GM23338 (cell line): Measurements from ENCODE around the gene SCAMP5. TPM values are rescaled to one million over a fixed set of nuclear protein-coding genes. Genes with fewer than 3 reads are reported as not detected.

Experiments
- ATAC-seq: fragments of 200-7000 bp; cut with Tn5 transposase; 3 replicates; pipeline ENCODE4 v1.9.1; 2020
- DNase-seq: peaks from one replicate; pipeline ENCODE4 v3.0.0-alpha.2; 2015; ENCODE audit warnings: low spot score
- H2AFZ ChIP-seq: fragments of 200-600 bp; sonication (generic); 2 replicates; pipeline ENCODE4 v1.8.0; 2016; ENCODE audit warnings: antibody characterized with exemption, mild to moderate bottlenecking, moderate library complexity
- H3F3A ChIP-seq: fragments of 200-600 bp; sonication (generic); replicated peaks from 2 replicates; pipeline ENCODE4 v1.8.0; 2017; ENCODE audit warnings: antibody characterized with exemption, mixed run types, low read depth
- H3K27ac ChIP-seq: fragments of 200-600 bp; sonication (generic); 2 replicates; pipeline ENCODE4 v1.6.1; 2016; ENCODE audit warnings: low read depth
- H3K27me3 ChIP-seq: fragments of 200-600 bp; sonication (generic); 2 replicates; pipeline ENCODE4 v1.8.0; 2016; ENCODE audit warnings: mild to moderate bottlenecking, mixed run types, moderate library complexity; ENCODE audit not compliant: insufficient read depth
- H3K36me3 ChIP-seq: fragments of 200-600 bp; sonication (generic); 2 replicates; pipeline ENCODE4 v1.8.0; 2016; ENCODE audit warnings: mild to moderate bottlenecking; ENCODE audit not compliant: insufficient read depth
- H3K4me1 ChIP-seq: fragments of 200-600 bp; sonication (generic); 2 replicates; pipeline ENCODE4 v1.8.0; 2016; ENCODE audit warnings: mild to moderate bottlenecking, moderate library complexity; ENCODE audit not compliant: insufficient read depth
- H3K4me2 ChIP-seq: fragments of 200-600 bp; sonication (generic); 2 replicates; pipeline ENCODE4 v1.7.1; 2017; ENCODE audit warnings: mixed run types
- H3K4me3 ChIP-seq: fragments of 200-600 bp; sonication (generic); 2 replicates; pipeline ENCODE4 v1.6.1; 2016; ENCODE audit warnings: mixed run types
- H3K79me2 ChIP-seq: fragments of 200-600 bp; sonication (generic); replicated peaks from 2 replicates; pipeline ENCODE4 v1.8.0; 2017; ENCODE audit warnings: mild to moderate bottlenecking; ENCODE audit not compliant: insufficient read depth
- H3K9me2 ChIP-seq: fragments of 200-600 bp; sonication (generic); 2 replicates; pipeline ENCODE4 v1.8.0; 2017; ENCODE audit not compliant: insufficient read depth
- H4K20me1 ChIP-seq: fragments of 200-600 bp; sonication (generic); replicated peaks from 2 replicates; pipeline ENCODE4 v1.8.0; 2017; ENCODE audit warnings: mild to moderate bottlenecking; ENCODE audit not compliant: insufficient read depth
- H3K27ac Mint-ChIP-seq: 2 replicates; pipeline ENCODE4 v1.8.0; 2020; ENCODE audit warnings: inconsistent platforms, mild to moderate bottlenecking, moderate library complexity, mixed read lengths
- H3K27me3 Mint-ChIP-seq: 3 replicates; pipeline ENCODE4 v1.8.0; 2022; ENCODE audit warnings: low read depth, mild to moderate bottlenecking, moderate library complexity, mixed read lengths, inconsistent platforms; ENCODE audit not compliant: insufficient read depth, poor library complexity
- H3K36me3 Mint-ChIP-seq: 3 replicates; pipeline ENCODE4 v1.8.0; 2021; ENCODE audit warnings: low read depth, mild to moderate bottlenecking, inconsistent platforms, moderate library complexity, mixed read lengths
- H3K4me1 Mint-ChIP-seq: 3 replicates; pipeline ENCODE4 v1.8.0; 2020; ENCODE audit warnings: mild to moderate bottlenecking, inconsistent platforms, mixed read lengths
- H3K4me3 Mint-ChIP-seq: 3 replicates; pipeline ENCODE4 v1.8.0; 2021; ENCODE audit warnings: moderate library complexity, mild to moderate bottlenecking, inconsistent platforms, mixed read lengths
- H3K9me3 Mint-ChIP-seq: 3 replicates; pipeline ENCODE4 v1.8.0; 2020; ENCODE audit warnings: moderate library complexity, mild to moderate bottlenecking, inconsistent platforms, mixed read lengths
- CREB1 ChIP-seq: fragments of 250-450 bp; sonication (Bioruptor Pico); IDR thresholded peaks from 2 replicates; pipeline ENCODE4 v1.5.0; 2020; ENCODE audit warnings: low read depth, mild to moderate bottlenecking, moderate library complexity
- EZH2 ChIP-seq: fragments of 200-600 bp; sonication (generic); IDR thresholded peaks from one replicate; pipeline ENCODE4 v1.8.0; 2017; ENCODE audit warnings: antibody characterized with exemption, mild to moderate bottlenecking, low read depth; ENCODE audit not compliant: unreplicated experiment
- EZH2phosphoT487 ChIP-seq: fragments of 200-600 bp; sonication (generic); IDR thresholded peaks from one replicate; pipeline ENCODE4 v1.8.1; 2018; ENCODE audit warnings: antibody characterized with exemption; ENCODE audit not compliant: unreplicated experiment
- JUNB ChIP-seq: IDR thresholded peaks from one replicate; pipeline ENCODE4 v1.6.1; 2016; ENCODE audit warnings: antibody characterized with exemption; ENCODE audit not compliant: unreplicated experiment
- NANOG ChIP-seq: IDR thresholded peaks from 2 replicates; pipeline ENCODE4 v1.6.1; 2016; ENCODE audit warnings: antibody characterized with exemption, borderline replicate concordance
- POLR2AphosphoS5 ChIP-seq: IDR thresholded peaks from 2 replicates; pipeline ENCODE4 v1.6.1; 2016; ENCODE audit warnings: antibody characterized with exemption, low read depth
- STAT1 ChIP-seq: IDR thresholded peaks from one replicate; pipeline ENCODE4 v1.6.1; 2016; ENCODE audit warnings: antibody characterized with exemption; ENCODE audit not compliant: unreplicated experiment
- ZNF114 ChIP-seq: fragments of 250-450 bp; sonication (Bioruptor Pico); IDR thresholded peaks from 2 replicates; pipeline ENCODE4 v1.5.0; 2020; ENCODE audit warnings: mild to moderate bottlenecking, moderate library complexity
- ZNF331 ChIP-seq: fragments of 250-450 bp; sonication (Bioruptor Pico); IDR thresholded peaks from 2 replicates; pipeline ENCODE4 v1.5.0; 2020; ENCODE audit warnings: low read depth, mild to moderate bottlenecking, moderate library complexity
- polyA plus RNA-seq: library from polyadenylated mRNA; unstranded; fragments of >200 nt; fragmentation: Nextera tagmentation; extraction: Ambion mirVana; gene quantifications from 2 replicates; pipeline ENCODE4 v1.2.1, GENCODE V29; 2016
- total RNA-seq: library from RNA; depleted of rRNA; stranded (reverse); fragments of >200 nt; shearing (Covaris generic); gene quantifications from 2 replicates; pipeline ENCODE4 v1.2.3, GENCODE V29; 2014
- TF ChIP-seq, protein P1 (sequence below), 2 experiments: fragments of 200-600 bp in 1 of 2; sonication (generic) in 1 of 2; conservative IDR thresholded peaks; 2 replicates each; pipeline versions ENCODE4 v1.5.1 to v1.6.1; 2016 to 2017; ENCODE audit warnings: antibody characterized with exemption in 2 of 2, low read depth in 2 of 2, mild to moderate bottlenecking in 2 of 2, moderate library complexity in 1 of 2
- TF ChIP-seq, protein P2 (sequence below): IDR thresholded peaks from one replicate; pipeline ENCODE4 v1.6.1; 2018; ENCODE audit warnings: antibody characterized with exemption; ENCODE audit not compliant: unreplicated experiment
- TF ChIP-seq, protein P3 (sequence below): fragments of 250-450 bp; sonication (Bioruptor Pico); IDR thresholded peaks from 2 replicates; pipeline ENCODE4 v1.5.0; 2020; ENCODE audit warnings: mild to moderate bottlenecking, moderate library complexity
- TF ChIP-seq, protein P4 (sequence below): IDR thresholded peaks from 2 replicates; pipeline ENCODE4 v1.6.1; 2016; ENCODE audit warnings: antibody characterized with exemption

SCAMP5 gene
- total and polyA plus RNA-seq, 2 experiments from 2014 or later: 12.8 to 43.3 TPM

DNA sequence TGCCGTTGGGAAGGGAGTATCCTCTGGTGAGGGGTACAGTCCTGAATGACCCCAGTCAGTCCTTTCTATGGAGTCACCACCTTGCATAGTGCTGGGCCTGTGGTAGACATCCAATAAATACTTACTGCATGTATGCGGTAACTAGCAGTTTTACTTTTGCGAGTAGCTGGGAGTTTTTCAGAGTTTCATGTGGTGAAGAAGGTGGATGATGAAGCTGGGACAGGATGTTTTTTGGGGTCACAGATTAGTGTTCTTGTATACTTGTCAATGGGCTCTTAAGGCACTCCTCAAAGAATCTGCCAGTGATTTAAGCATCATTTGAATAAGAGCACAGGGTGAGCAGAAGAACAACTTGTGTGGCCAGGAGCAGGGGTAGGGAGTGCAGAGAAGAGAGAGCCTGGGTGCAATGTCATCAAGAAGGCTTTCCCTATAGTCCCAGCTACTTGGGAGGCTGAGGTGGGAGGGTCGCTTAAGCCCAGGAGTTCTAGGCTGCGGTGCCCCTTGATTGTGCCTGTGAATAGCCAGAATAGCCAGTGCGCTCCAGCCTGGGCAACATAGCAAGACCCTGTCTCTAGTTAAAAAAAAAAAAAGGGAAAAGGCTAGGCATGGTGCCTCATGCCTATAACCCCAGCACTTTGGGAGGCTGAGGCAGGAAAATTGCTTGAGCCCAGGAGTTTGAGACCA, 50.1 kb downstream of the SCAMP5 start:
- Mint-ChIP-seq H3K9me3 (no peaks in the 10 kb centered on the region), H3K27me3 (peaks cover 6% of the 10 kb centered on the region), H3K4me3 (no peak overlapping the region), H3K36me3 (no peaks in the 10 kb centered on the region; the same call in 2 of the 3 replicates), H3K4me1 (peaks cover 23% of the 10 kb centered on the region), H3K27ac (no peak overlapping the region)
- Histone ChIP-seq H4K20me1 (no peaks in the 10 kb centered on the region; the same call in 1 of the 2 replicates), H3K4me2 (no peak overlapping the region), H3K36me3 (no peaks in the 10 kb centered on the region), H2AFZ (no peak overlapping the region), H3K27me3 (no peaks in the 10 kb centered on the region), H3K79me2 (no peaks in the 10 kb centered on the region), H3F3A (no peaks in the 10 kb centered on the region), H3K9me2 (no peaks in the 10 kb centered on the region), H3K4me3 (no peak overlapping the region), H3K4me1 (peaks cover 7% of the 10 kb centered on the region), H3K27ac (no peak overlapping the region)
- no peak for TF ChIP-seq NANOG
- no peak for TF ChIP-seq CREB1 (CRISPR knock-in tag)
- TF ChIP-seq JUNB: no peak
- TF ChIP-seq, protein P1, sequence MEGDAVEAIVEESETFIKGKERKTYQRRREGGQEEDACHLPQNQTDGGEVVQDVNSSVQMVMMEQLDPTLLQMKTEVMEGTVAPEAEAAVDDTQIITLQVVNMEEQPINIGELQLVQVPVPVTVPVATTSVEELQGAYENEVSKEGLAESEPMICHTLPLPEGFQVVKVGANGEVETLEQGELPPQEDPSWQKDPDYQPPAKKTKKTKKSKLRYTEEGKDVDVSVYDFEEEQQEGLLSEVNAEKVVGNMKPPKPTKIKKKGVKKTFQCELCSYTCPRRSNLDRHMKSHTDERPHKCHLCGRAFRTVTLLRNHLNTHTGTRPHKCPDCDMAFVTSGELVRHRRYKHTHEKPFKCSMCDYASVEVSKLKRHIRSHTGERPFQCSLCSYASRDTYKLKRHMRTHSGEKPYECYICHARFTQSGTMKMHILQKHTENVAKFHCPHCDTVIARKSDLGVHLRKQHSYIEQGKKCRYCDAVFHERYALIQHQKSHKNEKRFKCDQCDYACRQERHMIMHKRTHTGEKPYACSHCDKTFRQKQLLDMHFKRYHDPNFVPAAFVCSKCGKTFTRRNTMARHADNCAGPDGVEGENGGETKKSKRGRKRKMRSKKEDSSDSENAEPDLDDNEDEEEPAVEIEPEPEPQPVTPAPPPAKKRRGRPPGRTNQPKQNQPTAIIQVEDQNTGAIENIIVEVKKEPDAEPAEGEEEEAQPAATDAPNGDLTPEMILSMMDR (conservative IDR thresholded peaks at IDR 0.05; ENCODE audit: low read depth in 2 of 2): no peak
- no peak for TF ChIP-seq STAT1
- TF ChIP-seq ZNF331 (CRISPR knock-in tag): no peak
- TF ChIP-seq, protein P2, sequence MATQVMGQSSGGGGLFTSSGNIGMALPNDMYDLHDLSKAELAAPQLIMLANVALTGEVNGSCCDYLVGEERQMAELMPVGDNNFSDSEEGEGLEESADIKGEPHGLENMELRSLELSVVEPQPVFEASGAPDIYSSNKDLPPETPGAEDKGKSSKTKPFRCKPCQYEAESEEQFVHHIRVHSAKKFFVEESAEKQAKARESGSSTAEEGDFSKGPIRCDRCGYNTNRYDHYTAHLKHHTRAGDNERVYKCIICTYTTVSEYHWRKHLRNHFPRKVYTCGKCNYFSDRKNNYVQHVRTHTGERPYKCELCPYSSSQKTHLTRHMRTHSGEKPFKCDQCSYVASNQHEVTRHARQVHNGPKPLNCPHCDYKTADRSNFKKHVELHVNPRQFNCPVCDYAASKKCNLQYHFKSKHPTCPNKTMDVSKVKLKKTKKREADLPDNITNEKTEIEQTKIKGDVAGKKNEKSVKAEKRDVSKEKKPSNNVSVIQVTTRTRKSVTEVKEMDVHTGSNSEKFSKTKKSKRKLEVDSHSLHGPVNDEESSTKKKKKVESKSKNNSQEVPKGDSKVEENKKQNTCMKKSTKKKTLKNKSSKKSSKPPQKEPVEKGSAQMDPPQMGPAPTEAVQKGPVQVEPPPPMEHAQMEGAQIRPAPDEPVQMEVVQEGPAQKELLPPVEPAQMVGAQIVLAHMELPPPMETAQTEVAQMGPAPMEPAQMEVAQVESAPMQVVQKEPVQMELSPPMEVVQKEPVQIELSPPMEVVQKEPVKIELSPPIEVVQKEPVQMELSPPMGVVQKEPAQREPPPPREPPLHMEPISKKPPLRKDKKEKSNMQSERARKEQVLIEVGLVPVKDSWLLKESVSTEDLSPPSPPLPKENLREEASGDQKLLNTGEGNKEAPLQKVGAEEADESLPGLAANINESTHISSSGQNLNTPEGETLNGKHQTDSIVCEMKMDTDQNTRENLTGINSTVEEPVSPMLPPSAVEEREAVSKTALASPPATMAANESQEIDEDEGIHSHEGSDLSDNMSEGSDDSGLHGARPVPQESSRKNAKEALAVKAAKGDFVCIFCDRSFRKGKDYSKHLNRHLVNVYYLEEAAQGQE: no peak
- TF ChIP-seq, protein P3, sequence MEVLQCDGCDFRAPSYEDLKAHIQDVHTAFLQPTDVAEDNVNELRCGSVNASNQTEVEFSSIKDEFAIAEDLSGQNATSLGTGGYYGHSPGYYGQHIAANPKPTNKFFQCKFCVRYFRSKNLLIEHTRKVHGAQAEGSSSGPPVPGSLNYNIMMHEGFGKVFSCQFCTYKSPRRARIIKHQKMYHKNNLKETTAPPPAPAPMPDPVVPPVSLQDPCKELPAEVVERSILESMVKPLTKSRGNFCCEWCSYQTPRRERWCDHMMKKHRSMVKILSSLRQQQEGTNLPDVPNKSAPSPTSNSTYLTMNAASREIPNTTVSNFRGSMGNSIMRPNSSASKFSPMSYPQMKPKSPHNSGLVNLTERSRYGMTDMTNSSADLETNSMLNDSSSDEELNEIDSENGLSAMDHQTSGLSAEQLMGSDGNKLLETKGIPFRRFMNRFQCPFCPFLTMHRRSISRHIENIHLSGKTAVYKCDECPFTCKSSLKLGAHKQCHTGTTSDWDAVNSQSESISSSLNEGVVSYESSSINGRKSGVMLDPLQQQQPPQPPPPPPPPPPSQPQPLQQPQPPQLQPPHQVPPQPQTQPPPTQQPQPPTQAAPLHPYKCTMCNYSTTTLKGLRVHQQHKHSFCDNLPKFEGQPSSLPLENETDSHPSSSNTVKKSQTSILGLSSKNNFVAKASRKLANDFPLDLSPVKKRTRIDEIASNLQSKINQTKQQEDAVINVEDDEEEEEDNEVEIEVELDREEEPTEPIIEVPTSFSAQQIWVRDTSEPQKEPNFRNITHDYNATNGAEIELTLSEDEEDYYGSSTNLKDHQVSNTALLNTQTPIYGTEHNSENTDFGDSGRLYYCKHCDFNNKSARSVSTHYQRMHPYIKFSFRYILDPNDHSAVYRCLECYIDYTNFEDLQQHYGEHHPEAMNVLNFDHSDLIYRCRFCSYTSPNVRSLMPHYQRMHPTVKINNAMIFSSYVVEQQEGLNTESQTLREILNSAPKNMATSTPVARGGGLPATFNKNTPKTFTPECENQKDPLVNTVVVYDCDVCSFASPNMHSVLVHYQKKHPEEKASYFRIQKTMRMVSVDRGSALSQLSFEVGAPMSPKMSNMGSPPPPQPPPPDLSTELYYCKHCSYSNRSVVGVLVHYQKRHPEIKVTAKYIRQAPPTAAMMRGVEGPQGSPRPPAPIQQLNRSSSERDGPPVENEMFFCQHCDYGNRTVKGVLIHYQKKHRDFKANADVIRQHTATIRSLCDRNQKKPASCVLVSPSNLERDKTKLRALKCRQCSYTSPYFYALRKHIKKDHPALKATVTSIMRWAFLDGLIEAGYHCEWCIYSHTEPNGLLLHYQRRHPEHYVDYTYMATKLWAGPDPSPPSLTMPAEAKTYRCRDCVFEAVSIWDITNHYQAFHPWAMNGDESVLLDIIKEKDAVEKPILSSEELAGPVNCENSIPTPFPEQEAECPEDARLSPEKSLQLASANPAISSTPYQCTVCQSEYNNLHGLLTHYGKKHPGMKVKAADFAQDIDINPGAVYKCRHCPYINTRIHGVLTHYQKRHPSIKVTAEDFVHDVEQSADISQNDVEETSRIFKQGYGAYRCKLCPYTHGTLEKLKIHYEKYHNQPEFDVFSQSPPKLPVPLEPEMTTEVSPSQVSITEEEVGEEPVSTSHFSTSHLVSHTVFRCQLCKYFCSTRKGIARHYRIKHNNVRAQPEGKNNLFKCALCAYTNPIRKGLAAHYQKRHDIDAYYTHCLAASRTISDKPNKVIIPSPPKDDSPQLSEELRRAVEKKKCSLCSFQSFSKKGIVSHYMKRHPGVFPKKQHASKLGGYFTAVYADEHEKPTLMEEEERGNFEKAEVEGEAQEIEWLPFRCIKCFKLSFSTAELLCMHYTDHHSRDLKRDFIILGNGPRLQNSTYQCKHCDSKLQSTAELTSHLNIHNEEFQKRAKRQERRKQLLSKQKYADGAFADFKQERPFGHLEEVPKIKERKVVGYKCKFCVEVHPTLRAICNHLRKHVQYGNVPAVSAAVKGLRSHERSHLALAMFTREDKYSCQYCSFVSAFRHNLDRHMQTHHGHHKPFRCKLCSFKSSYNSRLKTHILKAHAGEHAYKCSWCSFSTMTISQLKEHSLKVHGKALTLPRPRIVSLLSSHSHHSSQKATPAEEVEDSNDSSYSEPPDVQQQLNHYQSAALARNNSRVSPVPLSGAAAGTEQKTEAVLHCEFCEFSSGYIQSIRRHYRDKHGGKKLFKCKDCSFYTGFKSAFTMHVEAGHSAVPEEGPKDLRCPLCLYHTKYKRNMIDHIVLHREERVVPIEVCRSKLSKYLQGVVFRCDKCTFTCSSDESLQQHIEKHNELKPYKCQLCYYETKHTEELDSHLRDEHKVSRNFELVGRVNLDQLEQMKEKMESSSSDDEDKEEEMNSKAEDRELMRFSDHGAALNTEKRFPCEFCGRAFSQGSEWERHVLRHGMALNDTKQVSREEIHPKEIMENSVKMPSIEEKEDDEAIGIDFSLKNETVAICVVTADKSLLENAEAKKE (CRISPR knock-in tag): no peak
- TF ChIP-seq EZH2: no peak
- TF ChIP-seq EZH2phosphoT487: no peak
- no peak for TF ChIP-seq POLR2AphosphoS5
- no peak for TF ChIP-seq ZNF114 (CRISPR knock-in tag)
- TF ChIP-seq, protein P4, sequence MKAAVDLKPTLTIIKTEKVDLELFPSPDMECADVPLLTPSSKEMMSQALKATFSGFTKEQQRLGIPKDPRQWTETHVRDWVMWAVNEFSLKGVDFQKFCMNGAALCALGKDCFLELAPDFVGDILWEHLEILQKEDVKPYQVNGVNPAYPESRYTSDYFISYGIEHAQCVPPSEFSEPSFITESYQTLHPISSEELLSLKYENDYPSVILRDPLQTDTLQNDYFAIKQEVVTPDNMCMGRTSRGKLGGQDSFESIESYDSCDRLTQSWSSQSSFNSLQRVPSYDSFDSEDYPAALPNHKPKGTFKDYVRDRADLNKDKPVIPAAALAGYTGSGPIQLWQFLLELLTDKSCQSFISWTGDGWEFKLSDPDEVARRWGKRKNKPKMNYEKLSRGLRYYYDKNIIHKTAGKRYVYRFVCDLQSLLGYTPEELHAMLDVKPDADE: no peak
- ATAC-seq (no peak), DNase-seq (no peak)
